Measurements from ENCODE around the gene PUM2. TPM values are rescaled to one million over a fixed set of nuclear protein-coding genes. Genes with fewer than 3 reads are reported as not detected.

PUM2 gene
- total RNA-seq, 1 donor from 2014 or later = 48.0 TPM

DNA sequence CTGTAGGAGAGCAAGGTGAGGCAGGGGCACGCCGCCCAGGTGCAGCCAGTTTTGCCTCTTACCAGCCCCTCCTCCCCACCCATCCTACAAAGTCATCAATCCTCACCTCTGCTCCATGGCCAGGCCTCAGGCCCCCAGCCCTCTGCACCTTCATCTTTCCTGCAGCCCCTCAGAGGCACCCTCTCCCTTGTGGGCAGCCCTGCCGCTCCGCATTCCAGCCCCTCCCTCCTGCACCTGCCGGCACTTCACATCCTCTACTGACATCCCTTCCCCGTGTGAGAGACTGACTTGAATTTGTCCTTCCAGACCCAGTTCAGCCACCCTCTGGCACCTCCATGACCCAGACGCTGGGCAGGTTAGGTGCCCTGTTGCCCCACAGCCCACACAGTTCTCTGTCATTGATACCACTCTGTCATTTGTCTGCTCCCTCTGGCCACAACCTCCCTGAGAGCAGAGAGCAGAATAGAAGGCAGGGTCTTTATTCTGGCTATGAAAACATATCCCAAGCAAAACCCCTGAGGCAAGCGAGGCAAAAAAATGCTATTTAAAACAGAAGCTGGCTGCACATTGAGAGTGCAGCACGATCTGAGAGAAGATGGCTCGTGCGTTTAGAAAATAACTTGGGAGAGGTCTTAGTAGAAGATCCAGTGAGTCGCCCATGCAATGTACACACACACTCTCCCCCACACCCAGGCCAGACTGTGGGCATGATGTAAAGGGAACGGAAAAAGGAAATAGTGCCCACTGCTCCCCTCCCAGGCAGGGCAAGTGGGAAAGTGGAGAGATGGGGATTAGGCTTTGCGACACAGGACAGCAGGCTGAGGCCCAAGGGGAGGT is 151.6 kb downstream of the PUM2 start:
- no peak for DNase-seq

Other genes with a start within 250 kb of the PUM2 start
- 1.4 and 1.7 TPM in 2 replicates for gene SDC1, start 125.7 kb downstream of the PUM2 start, total RNA-seq
- gene RHOB, start 96.2 kb upstream of the PUM2 start, total RNA-seq = 991 and 2,158 TPM in 2 replicates